ENCODE data around the gene PMFBP1.

Gene PMFBP1

DNA sequence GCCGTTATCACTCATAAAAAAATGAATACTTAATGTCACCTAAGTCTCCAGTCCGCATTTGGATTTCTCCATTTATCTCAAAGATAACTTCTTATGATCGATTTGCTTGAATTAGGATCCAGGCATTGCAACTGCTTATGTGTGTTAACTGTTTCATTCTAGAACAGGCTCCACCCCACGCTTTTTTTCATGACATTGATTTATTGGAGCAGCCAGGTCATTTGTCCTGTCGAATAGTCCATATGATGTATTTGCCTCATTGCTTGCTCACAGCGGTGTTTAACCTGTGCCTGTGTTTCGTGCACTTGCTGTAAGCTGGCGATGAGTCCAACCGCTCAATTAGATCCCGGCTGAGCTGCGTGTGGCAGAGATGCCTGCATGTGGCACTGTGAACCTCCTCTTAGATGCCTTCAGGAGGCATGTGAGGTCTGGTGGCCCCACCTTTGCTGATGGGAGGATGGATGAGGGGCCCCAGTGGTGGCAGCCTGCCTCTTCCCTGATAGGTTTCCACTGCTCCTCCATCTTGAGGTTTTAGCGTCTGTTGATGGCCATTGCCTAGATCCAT, 61.9 kb downstream of the PMFBP1 start:
- CTCF ChIA-PET, result no interaction called here
- POLR2A ChIA-PET, result no interaction called here
- no peak for DNase-seq (ENCODE audit: extremely low spot score)
- TF ChIP-seq, protein P1, sequence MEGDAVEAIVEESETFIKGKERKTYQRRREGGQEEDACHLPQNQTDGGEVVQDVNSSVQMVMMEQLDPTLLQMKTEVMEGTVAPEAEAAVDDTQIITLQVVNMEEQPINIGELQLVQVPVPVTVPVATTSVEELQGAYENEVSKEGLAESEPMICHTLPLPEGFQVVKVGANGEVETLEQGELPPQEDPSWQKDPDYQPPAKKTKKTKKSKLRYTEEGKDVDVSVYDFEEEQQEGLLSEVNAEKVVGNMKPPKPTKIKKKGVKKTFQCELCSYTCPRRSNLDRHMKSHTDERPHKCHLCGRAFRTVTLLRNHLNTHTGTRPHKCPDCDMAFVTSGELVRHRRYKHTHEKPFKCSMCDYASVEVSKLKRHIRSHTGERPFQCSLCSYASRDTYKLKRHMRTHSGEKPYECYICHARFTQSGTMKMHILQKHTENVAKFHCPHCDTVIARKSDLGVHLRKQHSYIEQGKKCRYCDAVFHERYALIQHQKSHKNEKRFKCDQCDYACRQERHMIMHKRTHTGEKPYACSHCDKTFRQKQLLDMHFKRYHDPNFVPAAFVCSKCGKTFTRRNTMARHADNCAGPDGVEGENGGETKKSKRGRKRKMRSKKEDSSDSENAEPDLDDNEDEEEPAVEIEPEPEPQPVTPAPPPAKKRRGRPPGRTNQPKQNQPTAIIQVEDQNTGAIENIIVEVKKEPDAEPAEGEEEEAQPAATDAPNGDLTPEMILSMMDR (IDR thresholded peaks at IDR 0.05; ENCODE audit: control extremely low read depth, extremely low read depth, low read depth, missing control alignments), result no peak

DNA sequence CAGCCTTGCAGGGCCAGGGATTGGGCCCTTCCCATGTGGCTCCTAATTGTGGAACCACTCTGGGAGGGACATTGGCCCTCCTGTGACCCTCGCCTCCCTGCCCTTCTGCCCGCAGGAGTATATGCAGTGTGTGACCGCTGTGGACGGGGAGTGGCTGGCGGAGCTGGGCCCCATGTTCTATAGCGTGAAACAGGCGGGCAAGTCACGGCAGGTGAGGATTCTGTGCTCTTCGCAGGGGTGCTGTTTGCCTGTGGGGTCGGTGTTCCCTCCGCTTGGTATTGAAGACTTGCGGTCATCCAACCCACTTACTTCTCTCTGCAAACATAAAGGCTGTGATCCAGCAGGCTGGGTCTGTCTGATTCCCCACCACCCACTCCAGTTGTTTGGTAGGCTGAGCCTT, 62.7 kb downstream of the PMFBP1 start:
- no peak for DNase-seq (ENCODE audit: extremely low spot score)
- ChIA-PET POLR2A (no interaction called here), CTCF (interaction anchor here (1.5 kb wide), 1 partner anchor 12 kb away, joined by 4 read pairs; no protein-coding TSS in a partner anchor)
- TF ChIP-seq, protein P1 (IDR thresholded peaks at IDR 0.05; ENCODE audit: control extremely low read depth, extremely low read depth, low read depth, missing control alignments), result no peak

DNA sequence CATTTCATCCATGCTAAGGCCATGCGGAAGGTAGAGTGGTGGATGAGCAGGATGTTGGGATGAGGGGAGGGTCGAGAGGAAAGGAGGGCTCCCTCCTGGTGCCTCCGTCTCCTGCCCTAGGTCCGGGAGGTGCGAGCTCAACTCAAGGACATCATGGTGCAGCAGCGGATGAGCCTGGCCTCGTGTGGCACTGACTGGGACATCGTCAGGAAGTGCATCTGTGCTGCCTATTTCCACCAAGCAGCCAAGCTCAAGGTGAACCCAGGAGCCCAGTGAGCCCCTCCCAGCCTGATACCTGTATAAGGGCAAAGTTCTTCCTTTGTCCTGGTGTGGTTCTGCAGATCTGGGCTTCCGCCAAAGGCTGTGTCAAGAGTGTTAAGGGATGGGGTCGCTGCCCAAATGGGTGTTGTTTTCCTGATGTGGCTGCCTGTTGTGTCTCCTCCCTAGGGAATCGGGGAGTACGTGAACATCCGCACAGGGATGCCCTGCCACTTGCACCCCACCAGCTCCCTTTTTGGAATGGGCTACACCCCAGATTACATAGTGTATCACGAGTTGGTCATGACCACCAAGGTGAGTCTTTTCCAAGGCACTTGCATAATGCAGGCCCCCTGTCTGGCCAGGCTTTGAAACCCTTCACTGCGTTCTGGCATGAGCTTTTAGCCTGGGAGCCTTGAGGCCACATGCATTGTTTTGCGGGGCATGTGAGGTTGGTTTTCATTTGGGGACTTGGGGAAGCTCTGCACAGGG, 63.4 kb downstream of the PMFBP1 start:
- CTCF ChIA-PET, result interaction anchor here (0.7 to 1.5 kb wide), 2 partner anchors 11 to 12 kb away, joined by 3 to 4 read pairs; no protein-coding TSS in a partner anchor
- peak; percentile 8 for DNase-seq (ENCODE audit: extremely low spot score)
- POLR2A ChIA-PET, result no interaction called here
- TF ChIP-seq, protein P1 (IDR thresholded peaks at IDR 0.05; ENCODE audit: control extremely low read depth, extremely low read depth, low read depth, missing control alignments), result no peak

DNA sequence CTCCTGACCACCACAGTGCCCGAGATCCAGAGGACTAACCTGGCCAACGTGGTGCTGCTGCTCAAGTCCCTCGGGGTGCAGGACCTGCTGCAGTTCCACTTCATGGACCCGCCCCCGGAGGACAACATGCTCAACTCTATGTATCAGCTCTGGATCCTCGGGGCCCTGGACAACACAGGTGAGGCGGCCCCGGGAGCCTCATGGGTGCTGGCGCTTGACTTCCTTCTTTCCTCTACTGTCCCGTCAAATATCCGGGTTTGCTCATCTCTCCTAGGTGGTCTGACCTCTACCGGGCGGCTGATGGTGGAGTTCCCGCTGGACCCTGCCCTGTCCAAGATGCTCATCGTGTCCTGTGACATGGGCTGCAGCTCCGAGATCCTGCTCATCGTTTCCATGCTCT, 64.6 kb downstream of the PMFBP1 start:
- POLR2A ChIA-PET, result no interaction called here
- CTCF ChIA-PET, result no interaction called here
- DNase-seq (ENCODE audit: extremely low spot score), result no peak
- TF ChIP-seq, protein P1 (IDR thresholded peaks at IDR 0.05; ENCODE audit: control extremely low read depth, extremely low read depth, low read depth, missing control alignments), result no peak

DNA sequence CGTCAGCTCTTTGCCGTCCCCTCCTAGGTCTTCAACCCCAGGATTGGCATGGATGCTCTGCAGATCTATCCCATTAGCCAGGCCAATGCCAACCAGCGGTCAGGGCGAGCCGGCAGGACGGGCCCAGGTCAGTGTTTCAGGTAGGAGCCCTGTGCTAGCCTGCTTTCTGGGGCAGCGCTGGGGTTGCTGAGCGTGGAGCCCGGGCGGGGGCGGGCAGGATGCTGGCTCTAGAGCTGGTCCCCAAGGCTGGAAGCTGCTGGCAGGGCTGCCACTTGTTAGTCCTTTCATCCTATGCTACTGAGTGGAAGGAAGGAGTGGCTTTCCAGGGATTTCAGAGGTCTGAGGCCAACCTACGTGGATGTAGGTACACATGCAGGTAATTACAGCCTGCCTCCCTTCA, 66.0 kb downstream of the PMFBP1 start:
- ChIA-PET POLR2A (no interaction called here), CTCF (no interaction called here)
- TF ChIP-seq, protein P1 (IDR thresholded peaks at IDR 0.05; ENCODE audit: control extremely low read depth, extremely low read depth, low read depth, missing control alignments), result no peak
- no peak for DNase-seq (ENCODE audit: extremely low spot score)

DNA sequence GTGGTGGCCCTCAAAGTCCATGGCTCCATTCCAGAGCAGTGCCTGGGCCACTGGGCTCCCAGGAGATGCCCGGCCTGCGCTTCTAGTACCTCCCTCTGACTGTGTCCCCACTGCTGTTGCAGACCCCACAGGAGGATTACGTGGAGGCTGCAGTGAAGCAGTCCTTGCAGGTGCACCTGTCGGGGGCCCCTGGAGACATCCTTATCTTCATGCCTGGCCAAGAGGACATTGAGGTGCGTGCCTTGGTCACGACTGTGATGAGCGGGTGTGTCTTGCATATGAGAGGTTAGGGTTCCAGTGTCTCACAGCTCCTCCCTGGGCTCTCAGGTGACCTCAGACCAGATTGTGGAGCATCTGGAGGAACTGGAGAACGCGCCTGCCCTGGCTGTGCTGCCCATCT, 67.0 kb downstream of the PMFBP1 start:
- TF ChIP-seq, protein P1 (IDR thresholded peaks at IDR 0.05; ENCODE audit: control extremely low read depth, extremely low read depth, low read depth, missing control alignments), result no peak

More for the DNA sequence above, 67.0 kb downstream of the PMFBP1 start:
- POLR2A ChIA-PET, result no interaction called here
- peak; percentile 13 for DNase-seq (ENCODE audit: extremely low spot score)
- CTCF ChIA-PET, result no interaction called here

All from GM10248 (cell line).